22Rv1 (cell line): ENCODE results near the gene HBP1.

Experiments
- ZFX ChIP-seq: fragments of 450-650 bp; IDR thresholded peaks from 2 replicates; pipeline ENCODE4 v1.6.1; 2017; ENCODE audit warnings: antibody characterized with exemption, borderline replicate concordance
- TF ChIP-seq, protein P1 (sequence below): fragments of 450-650 bp; IDR thresholded peaks from 2 replicates; pipeline ENCODE4 v1.5.1; 2017; ENCODE audit warnings: mild to moderate bottlenecking

DNA sequence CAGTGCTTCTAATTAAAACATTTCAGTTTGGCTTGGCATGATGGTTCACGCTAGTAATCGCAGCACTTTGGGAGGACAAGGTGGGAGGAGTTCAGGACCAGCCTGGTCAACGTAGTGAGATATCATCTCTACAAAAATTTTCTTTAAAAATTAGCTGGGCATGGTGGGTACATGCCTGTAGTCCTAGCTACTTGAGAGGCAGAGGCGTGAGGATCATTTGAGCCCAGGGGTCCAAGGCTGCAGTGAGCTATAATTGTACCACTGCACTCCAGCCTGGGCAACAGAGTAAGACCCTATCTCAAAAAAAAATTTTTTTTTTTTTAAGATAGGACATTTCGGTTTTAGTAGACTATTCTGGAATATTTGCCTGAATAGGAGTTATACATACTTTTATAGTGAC lies 12.4 kb downstream of the HBP1 start:
- TF ChIP-seq, protein P1, sequence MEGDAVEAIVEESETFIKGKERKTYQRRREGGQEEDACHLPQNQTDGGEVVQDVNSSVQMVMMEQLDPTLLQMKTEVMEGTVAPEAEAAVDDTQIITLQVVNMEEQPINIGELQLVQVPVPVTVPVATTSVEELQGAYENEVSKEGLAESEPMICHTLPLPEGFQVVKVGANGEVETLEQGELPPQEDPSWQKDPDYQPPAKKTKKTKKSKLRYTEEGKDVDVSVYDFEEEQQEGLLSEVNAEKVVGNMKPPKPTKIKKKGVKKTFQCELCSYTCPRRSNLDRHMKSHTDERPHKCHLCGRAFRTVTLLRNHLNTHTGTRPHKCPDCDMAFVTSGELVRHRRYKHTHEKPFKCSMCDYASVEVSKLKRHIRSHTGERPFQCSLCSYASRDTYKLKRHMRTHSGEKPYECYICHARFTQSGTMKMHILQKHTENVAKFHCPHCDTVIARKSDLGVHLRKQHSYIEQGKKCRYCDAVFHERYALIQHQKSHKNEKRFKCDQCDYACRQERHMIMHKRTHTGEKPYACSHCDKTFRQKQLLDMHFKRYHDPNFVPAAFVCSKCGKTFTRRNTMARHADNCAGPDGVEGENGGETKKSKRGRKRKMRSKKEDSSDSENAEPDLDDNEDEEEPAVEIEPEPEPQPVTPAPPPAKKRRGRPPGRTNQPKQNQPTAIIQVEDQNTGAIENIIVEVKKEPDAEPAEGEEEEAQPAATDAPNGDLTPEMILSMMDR, result no peak
- TF ChIP-seq ZFX, result no peak
